T47D (cell line): Measurements from ENCODE around the gene HYCC2.
"Not testable (repeated sequence)": the region's sequence is repeated elsewhere in the genome, so short reads cannot be mapped to it uniquely, and the experiment has no call there.

Source experiments
- DNase-seq, 2 experiments: peaks; one replicate each; pipeline versions ENCODE4 v3.0.0 to v3.0.0-alpha.2; 2011 to 2012; ENCODE audit warnings: low read depth in 1 of 2, low spot score in 1 of 2
- JUND ChIP-seq: IDR thresholded peaks from 2 replicates; pipeline ENCODE4 v1.6.1; 2012; ENCODE audit warnings: low read depth
- in situ Hi-C: cut with HindIII; loops from 2 replicates; pipeline ENCODE4 v1.10.0; 2016; ENCODE audit warnings: low sequenced_read_pairs, low pct_unique_long_range_greater_than_20kb

Gene HYCC2

GRCh38 chr2:201058914-201059313 is 12.6 kb downstream of the HYCC2 start:
- no peak for TF ChIP-seq JUND
- DNase-seq = no peak
- in situ Hi-C loops = no loop called here

- no peak for TF ChIP-seq JUND
- in situ Hi-C loops = no loop called here
- DNase-seq = no peak
Observed at GRCh38 chr2:201057715-201058248, 13.7 kb downstream of the HYCC2 start.

- no peak for TF ChIP-seq JUND
- in situ Hi-C loops = no loop called here
- no peak for DNase-seq
Observed at GRCh38 chr2:201057087-201057521, 14.4 kb downstream of the HYCC2 start.

GRCh38 chr2:201049455-201049854 is 22.0 kb downstream of the HYCC2 start:
- TF ChIP-seq JUND = no peak
- no peak for DNase-seq
- in situ Hi-C loops = no loop called here

- in situ Hi-C loops = no loop called here
- DNase-seq = no peak
- no peak for TF ChIP-seq JUND
Observed at GRCh38 chr2:201046881-201047280, 24.6 kb downstream of the HYCC2 start.

GRCh38 chr2:201043050-201043449 is 28.4 kb downstream of the HYCC2 start:
- in situ Hi-C loops, DNase-seq: not testable (repeated sequence)

GRCh38 chr2:201042451-201042850 is 29.0 kb downstream of the HYCC2 start:
- DNase-seq, in situ Hi-C loops: not testable (repeated sequence)

- TF ChIP-seq JUND = no peak
- no peak for DNase-seq
- in situ Hi-C loops = no loop called here
Observed at GRCh38 chr2:201040867-201041628, 30.4 kb downstream of the HYCC2 start.

GRCh38 chr2:201038855-201039254 is 32.6 kb downstream of the HYCC2 start:
- in situ Hi-C loops = no loop called here
- no peak for DNase-seq
- no peak for TF ChIP-seq JUND

- in situ Hi-C loops, DNase-seq: not testable (repeated sequence)
Observed at GRCh38 chr2:201038361-201038760, 33.1 kb downstream of the HYCC2 start.

- DNase-seq, in situ Hi-C loops: not testable (repeated sequence)
Observed at GRCh38 chr2:201034355-201034754, 37.1 kb downstream of the HYCC2 start.

GRCh38 chr2:201024518-201024917 is 47.0 kb downstream of the HYCC2 start:
- DNase-seq = no peak
- in situ Hi-C loops = no loop called here
- TF ChIP-seq JUND = no peak

GRCh38 chr2:201021914-201022313 is 49.6 kb downstream of the HYCC2 start:
- TF ChIP-seq JUND = no peak
- in situ Hi-C loops = no loop called here
- no peak for DNase-seq
